Sigmoid colon (tissue), 4 donors: ENCODE measurements around the gene PDK2.

Experiments
- EP300 ChIP-seq, 4 donors: sonication (generic); formaldehyde crosslinking; IDR thresholded peaks; one replicate each; pipeline ENCODE4 v1.6.1; 2017; ENCODE audit warnings: antibody characterized with exemption in 4 of 4
- POLR2A ChIP-seq, 2 donors: fragments of 450-650 bp; IDR thresholded peaks; one replicate each; pipeline ENCODE4 v1.6.1; 2016; ENCODE audit warnings: antibody characterized with exemption in 2 of 2, mild to moderate bottlenecking in 2 of 2, moderate library complexity in 2 of 2
- TF ChIP-seq, protein P1 (sequence below), 4 experiments: fragments of 450-650 bp in 3 of 4; fragments of 200-600 bp in 1 of 4; IDR thresholded peaks; one replicate each; pipeline ENCODE4 v1.5.1; 2016 to 2019; ENCODE audit warnings: antibody characterized with exemption in 4 of 4, mild to moderate bottlenecking in 3 of 4, moderate library complexity in 2 of 4

DNA sequence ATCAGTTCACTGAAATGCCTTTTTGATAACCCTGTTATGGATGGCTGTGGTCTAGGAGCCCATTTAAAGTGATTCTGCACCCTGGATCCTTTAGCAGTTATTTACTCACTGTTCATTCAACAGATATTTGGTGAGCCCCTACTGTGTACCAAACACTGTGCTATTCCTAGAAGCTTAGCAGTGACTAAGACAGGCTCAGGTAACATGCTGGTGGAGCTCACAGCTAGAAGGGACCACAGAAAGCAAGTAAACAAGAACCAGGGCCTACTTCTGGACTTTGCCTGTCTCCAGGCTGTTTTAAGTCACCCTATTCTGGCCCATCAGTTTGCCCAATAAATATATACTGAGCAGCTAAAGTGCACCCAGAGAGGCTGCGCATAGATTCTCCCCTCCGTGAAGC, 28.2 kb upstream of the PDK2 start:
- TF ChIP-seq, protein P1, sequence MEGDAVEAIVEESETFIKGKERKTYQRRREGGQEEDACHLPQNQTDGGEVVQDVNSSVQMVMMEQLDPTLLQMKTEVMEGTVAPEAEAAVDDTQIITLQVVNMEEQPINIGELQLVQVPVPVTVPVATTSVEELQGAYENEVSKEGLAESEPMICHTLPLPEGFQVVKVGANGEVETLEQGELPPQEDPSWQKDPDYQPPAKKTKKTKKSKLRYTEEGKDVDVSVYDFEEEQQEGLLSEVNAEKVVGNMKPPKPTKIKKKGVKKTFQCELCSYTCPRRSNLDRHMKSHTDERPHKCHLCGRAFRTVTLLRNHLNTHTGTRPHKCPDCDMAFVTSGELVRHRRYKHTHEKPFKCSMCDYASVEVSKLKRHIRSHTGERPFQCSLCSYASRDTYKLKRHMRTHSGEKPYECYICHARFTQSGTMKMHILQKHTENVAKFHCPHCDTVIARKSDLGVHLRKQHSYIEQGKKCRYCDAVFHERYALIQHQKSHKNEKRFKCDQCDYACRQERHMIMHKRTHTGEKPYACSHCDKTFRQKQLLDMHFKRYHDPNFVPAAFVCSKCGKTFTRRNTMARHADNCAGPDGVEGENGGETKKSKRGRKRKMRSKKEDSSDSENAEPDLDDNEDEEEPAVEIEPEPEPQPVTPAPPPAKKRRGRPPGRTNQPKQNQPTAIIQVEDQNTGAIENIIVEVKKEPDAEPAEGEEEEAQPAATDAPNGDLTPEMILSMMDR (IDR thresholded peaks at IDR 0.05), result no peak
- TF ChIP-seq POLR2A (IDR thresholded peaks at IDR 0.05) (no peak), EP300 (IDR thresholded peaks at IDR 0.05) (no peak)
